GM19351 (cell line): ENCODE data around the gene MAP3K4.

ENCODE experiments used
- ATAC-seq: cut with Tn5 transposase; IDR thresholded peaks from one replicate; pipeline ENCODE4 v1.9.1; 2021; ENCODE audit warnings: mild to moderate bottlenecking, moderate library complexity; ENCODE audit not compliant: unreplicated experiment

The MAP3K4 gene

GRCh38 chr6:161166677-161167076 lies 175.1 kb downstream of the MAP3K4 start:
- ATAC-seq, result no peak
